VCaP (cell line): ENCODE measurements around the gene NCBP3.

Experiments
- H3K27ac ChIP-seq: fragments of 450-650 bp; 2 replicates; pipeline ENCODE4 v1.5.1; 2017
- TF ChIP-seq, protein P1 (sequence below): fragments of 450-650 bp; conservative IDR thresholded peaks from 2 replicates; pipeline ENCODE4 v1.5.1; 2017; ENCODE audit warnings: mild to moderate bottlenecking, moderate library complexity

Gene NCBP3

DNA sequence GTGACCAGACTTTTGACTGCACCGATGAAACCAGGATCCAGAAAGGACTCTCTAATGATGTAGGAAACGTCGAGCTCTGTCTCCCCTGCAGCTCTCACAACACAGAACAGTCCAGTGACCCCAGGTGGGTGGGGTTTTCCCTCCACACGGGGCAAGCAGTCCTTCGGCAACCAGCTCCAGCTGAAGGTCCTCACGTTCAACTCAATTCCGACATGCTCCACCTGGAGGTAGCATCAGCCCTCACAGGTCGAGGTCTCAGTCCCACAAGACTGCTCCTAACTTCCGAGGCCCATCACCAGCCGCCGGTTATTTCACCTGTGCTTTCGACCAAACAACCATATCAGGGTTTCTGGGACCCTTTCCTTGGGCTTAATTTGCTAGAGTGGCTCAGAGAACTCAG, 73.3 kb downstream of the NCBP3 start:
- no peak overlapping the region for H3K27ac ChIP-seq
- TF ChIP-seq, protein P1, sequence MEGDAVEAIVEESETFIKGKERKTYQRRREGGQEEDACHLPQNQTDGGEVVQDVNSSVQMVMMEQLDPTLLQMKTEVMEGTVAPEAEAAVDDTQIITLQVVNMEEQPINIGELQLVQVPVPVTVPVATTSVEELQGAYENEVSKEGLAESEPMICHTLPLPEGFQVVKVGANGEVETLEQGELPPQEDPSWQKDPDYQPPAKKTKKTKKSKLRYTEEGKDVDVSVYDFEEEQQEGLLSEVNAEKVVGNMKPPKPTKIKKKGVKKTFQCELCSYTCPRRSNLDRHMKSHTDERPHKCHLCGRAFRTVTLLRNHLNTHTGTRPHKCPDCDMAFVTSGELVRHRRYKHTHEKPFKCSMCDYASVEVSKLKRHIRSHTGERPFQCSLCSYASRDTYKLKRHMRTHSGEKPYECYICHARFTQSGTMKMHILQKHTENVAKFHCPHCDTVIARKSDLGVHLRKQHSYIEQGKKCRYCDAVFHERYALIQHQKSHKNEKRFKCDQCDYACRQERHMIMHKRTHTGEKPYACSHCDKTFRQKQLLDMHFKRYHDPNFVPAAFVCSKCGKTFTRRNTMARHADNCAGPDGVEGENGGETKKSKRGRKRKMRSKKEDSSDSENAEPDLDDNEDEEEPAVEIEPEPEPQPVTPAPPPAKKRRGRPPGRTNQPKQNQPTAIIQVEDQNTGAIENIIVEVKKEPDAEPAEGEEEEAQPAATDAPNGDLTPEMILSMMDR, result no peak

DNA sequence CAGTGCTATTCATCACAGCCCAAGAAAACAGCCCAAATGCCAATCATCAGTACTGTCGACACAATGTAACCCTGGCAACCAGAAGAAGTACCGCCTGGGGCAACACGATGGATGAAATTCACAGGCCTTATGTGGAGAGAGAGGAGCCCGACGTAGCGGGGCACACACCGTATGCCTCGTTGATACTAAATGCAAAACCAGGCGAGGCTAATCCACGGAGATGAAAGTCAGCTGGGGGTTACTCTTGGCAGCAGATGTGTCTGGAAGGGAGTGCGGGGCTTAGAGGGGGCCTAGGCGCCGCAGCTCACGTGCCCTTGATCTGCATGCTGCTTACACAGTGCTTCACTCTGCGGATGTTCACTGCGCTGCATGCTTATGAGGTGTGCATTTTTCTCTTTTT, 74.9 kb downstream of the NCBP3 start:
- TF ChIP-seq, protein P1, result no peak
- H3K27ac ChIP-seq, result no peak overlapping the region

DNA sequence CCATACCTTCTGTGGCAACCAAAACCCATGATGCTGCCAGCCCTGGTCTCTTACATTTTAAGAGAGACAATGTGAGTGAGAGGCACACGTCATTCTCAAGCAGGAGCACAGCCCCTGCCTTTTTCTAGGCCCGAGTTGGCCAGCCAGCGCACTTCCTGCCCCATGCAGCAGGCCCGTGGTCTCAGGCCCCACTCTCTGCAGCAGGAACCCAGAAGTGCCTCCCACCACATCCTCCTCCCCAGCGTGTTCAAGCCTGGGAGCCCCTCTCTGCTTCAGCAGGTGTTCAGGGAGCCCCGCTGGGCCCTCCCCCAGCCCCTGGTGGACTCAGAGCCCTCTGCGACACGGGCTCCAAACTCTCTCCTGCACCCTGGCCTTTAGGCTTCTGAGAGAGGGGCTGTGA, 75.6 kb downstream of the NCBP3 start:
- TF ChIP-seq, protein P1, result no peak
- H3K27ac ChIP-seq, result no peak overlapping the region

DNA sequence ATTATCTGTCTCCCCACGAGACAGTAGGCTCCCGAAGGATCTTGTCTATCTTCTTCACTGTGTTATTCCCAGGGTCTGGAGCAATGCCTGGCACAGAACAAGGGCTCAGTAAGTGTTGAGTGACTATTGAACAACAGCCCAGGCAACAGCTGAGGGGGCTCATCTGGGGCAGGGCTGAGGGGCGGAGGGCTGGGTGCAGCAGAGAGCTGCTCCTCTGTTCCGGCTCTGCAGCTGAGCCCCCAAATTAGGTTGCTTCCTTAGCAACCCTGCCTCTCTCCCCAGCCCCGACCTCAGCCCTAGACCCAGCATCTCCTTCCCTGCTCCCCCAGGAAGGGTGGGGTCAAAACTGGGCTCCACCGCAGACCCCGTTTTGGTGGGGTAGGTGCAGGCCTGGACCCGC, 77.3 kb downstream of the NCBP3 start:
- H3K27ac ChIP-seq, result no peak overlapping the region
- TF ChIP-seq, protein P1, result no peak

DNA sequence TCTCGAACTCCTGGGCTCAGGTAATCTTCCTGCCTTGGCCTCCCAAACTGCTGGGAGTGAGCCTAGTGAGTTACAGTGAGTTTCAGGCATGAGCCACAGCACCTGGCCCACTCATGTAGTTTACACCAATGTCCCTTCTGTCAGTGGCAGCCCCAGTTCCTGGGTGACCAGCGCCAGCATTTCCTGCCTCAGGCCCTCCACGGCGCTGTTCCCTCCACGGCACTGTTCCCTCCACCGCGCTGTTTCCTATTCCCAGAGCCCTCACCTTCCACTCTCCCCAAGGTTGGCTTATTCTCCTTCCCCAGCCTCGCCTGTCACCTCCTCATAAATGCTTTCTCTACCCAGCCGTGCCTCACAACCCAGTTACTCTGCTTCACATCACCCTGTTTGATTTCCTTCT, 77.7 kb downstream of the NCBP3 start:
- TF ChIP-seq, protein P1, result no peak
- H3K27ac ChIP-seq, result no peak overlapping the region

DNA sequence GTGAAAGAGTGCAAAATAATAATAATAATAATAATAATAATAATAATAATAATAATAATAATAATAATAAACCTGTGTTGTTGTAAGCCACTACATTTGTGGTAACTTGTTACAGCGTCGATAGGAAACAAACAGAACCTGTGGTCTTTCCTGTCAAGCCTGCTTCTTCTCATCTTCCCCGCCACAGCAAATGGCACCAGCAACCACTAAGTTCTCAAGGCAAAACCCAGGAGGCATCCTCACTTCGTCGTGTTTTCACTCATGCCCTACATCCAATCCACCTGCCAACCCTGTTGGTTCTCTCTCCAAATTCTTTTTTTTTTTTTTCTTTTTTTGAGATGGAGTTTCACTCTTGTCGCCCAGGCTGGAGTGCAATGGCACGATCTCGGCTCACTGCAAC, 79.3 kb downstream of the NCBP3 start:
- H3K27ac ChIP-seq, result no peak overlapping the region

DNA sequence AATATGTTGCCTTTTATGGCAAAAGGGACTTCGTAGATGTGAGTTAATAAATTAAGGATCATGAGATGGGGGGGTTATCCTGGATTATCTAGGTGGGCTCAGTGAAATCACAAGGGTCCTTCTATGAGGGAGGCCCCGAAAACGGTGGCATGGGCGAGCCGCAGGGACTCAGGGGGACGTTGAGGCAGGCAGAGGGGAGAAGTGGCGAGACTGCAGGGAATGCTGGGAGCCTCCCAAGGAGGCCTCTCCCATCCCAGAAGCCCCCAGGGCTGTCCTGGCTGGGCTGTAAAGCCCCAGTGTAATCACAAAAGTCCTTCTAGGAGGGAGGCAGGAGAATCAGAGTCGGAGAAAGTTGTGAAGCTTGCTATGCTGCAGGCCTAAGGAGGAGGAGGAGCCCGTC, 80.1 kb downstream of the NCBP3 start:
- TF ChIP-seq, protein P1, result no peak
- H3K27ac ChIP-seq, result no peak overlapping the region

More for the DNA sequence above, 79.3 kb downstream of the NCBP3 start:
- TF ChIP-seq, protein P1, result no peak

DNA sequence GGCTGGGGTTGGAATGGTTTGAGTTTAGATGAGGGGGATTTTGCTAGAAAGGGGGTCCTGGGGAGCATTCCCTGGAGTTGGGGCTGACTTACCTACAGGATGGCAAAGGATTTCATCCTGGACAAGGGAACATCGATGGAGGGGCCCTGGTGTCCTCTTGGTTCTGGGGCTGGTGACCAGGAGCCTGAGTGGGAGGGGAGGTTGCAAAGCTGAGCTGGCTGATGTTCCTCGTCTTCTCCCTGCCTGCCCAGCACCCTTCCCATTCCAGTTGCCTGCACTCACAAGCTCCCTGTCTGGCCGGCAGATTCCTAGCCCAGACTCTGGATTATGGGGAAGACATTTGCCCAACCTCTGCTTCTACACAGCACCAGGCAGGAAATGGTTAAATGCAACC, 82.3 kb downstream of the NCBP3 start:
- H3K27ac ChIP-seq, result no peak overlapping the region
- TF ChIP-seq, protein P1, result no peak
